DND-41 (cell line): ENCODE results near the gene SUMO2.
A peak's percentile ranks its signal among the peaks of the same experiment; 100 is the strongest.

Experiments
- ATAC-seq: fragments of 200-7000 bp; cut with Tn5 transposase; 3 replicates; pipeline ENCODE4 v1.9.1; 2021; ENCODE audit warnings: low read depth; ENCODE audit not compliant: insufficient read depth
- DNase-seq: peaks from one replicate; pipeline ENCODE4 v3.0.0-alpha.2; 2020
- H2AFZ ChIP-seq: 2 replicates; pipeline ENCODE4 v1.6.0; 2012; ENCODE audit warnings: low read depth, low read length
- H3K27ac ChIP-seq: 2 replicates; pipeline ENCODE4 v1.5.1; 2012; ENCODE audit warnings: low read length, inconsistent platforms
- H3K27me3 ChIP-seq: fragments of 200-600 bp; sonication (generic); 2 replicates; pipeline ENCODE4 v1.6.0; 2012; ENCODE audit warnings: low read length, mild to moderate bottlenecking, inconsistent platforms; ENCODE audit not compliant: insufficient read depth, poor library complexity
- H3K36me3 ChIP-seq: 2 replicates; pipeline ENCODE4 v1.5.1; 2012; ENCODE audit warnings: low read length, inconsistent platforms; ENCODE audit not compliant: insufficient read depth
- H3K4me1 ChIP-seq: 2 replicates; pipeline ENCODE4 v1.5.1; 2012; ENCODE audit warnings: mild to moderate bottlenecking, low read length; ENCODE audit not compliant: insufficient read depth
- H3K4me2 ChIP-seq: 2 replicates; pipeline ENCODE4 v1.6.0; 2012; ENCODE audit warnings: mild to moderate bottlenecking, moderate library complexity, low read length, inconsistent platforms; ENCODE audit not compliant: insufficient read depth
- H3K4me3 ChIP-seq, 2 experiments: fragments of 200-600 bp in 1 of 2; shearing (Covaris generic) in 1 of 2; 2 replicates each; pipeline ENCODE4 v1.5.1; 2012 to 2016; ENCODE audit warnings: inconsistent platforms in 2 of 2, low read length in 2 of 2, mild to moderate bottlenecking in 2 of 2, low read depth in 1 of 2, moderate library complexity in 1 of 2
- H3K79me2 ChIP-seq: 2 replicates; pipeline ENCODE4 v1.6.0; 2012; ENCODE audit warnings: low read length, inconsistent platforms; ENCODE audit not compliant: insufficient read depth
- H3K9ac ChIP-seq: 2 replicates; pipeline ENCODE4 v1.6.0; 2012; ENCODE audit warnings: low read depth, mild to moderate bottlenecking, inconsistent platforms, low read length, moderate library complexity
- H3K9me3 ChIP-seq: 2 replicates; pipeline ENCODE4 v1.5.1; 2012; ENCODE audit warnings: low read length, moderate library complexity, mild to moderate bottlenecking, inconsistent platforms; ENCODE audit not compliant: insufficient read depth, severe bottlenecking
- H4K20me1 ChIP-seq: 2 replicates; pipeline ENCODE4 v1.6.0; 2012; ENCODE audit warnings: low read length; ENCODE audit not compliant: insufficient read depth
- EZH2 ChIP-seq: IDR thresholded peaks from 3 replicates; pipeline ENCODE4 v1.6.1; 2012; ENCODE audit warnings: borderline replicate concordance, low read depth, mild to moderate bottlenecking, moderate library complexity, low read length, inconsistent platforms; ENCODE audit not compliant: severe bottlenecking
- TF ChIP-seq, protein P1 (sequence below): IDR thresholded peaks from 2 replicates; pipeline ENCODE4 v1.5.1; 2012; ENCODE audit warnings: borderline replicate concordance, low read length, moderate library complexity, mild to moderate bottlenecking; ENCODE audit not compliant: poor library complexity, severe bottlenecking; ENCODE audit errors: extremely low read depth

SUMO2 gene

DNA sequence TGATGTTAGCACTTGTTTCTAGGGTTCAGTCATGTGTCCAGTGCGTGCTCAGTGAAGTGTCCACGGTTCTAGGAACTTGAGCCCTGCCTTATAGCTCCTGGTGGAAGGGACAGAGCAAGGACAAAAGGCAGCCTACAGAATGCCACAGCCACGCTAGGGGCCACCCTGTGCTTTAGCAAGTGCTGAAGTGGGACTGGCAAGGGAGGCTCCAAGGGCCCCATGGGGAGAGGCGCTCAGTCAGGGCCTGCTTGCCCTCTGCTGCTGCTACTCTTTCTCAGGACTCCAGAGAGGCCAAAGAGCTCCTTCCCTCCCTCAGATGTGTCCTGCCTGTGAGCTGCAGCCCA, 58.0 kb downstream of the SUMO2 start:
- H3K9me3 ChIP-seq = no peaks in the 10 kb centered on the region
- ATAC-seq (no peak), DNase-seq (no peak)
- H3K9ac ChIP-seq = no peak overlapping the region
- no peak overlapping the region for H3K27ac ChIP-seq
- no peak overlapping the region for H3K4me3 ChIP-seq
- peaks cover 8% of the 10 kb centered on the region for H4K20me1 ChIP-seq
- no peak overlapping the region for H3K4me2 ChIP-seq
- H3K27me3 ChIP-seq = no peaks in the 10 kb centered on the region
- H3K79me2 ChIP-seq = peaks cover 10% of the 10 kb centered on the region; the same call in 1 of the 2 replicates
- H3K36me3 ChIP-seq = peaks cover 30% of the 10 kb centered on the region
- TF ChIP-seq, protein P1, sequence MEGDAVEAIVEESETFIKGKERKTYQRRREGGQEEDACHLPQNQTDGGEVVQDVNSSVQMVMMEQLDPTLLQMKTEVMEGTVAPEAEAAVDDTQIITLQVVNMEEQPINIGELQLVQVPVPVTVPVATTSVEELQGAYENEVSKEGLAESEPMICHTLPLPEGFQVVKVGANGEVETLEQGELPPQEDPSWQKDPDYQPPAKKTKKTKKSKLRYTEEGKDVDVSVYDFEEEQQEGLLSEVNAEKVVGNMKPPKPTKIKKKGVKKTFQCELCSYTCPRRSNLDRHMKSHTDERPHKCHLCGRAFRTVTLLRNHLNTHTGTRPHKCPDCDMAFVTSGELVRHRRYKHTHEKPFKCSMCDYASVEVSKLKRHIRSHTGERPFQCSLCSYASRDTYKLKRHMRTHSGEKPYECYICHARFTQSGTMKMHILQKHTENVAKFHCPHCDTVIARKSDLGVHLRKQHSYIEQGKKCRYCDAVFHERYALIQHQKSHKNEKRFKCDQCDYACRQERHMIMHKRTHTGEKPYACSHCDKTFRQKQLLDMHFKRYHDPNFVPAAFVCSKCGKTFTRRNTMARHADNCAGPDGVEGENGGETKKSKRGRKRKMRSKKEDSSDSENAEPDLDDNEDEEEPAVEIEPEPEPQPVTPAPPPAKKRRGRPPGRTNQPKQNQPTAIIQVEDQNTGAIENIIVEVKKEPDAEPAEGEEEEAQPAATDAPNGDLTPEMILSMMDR = no peak
- TF ChIP-seq EZH2 = no peak
- peaks cover 4% of the 10 kb centered on the region for H3K4me1 ChIP-seq
- no peak overlapping the region for H2AFZ ChIP-seq

DNA sequence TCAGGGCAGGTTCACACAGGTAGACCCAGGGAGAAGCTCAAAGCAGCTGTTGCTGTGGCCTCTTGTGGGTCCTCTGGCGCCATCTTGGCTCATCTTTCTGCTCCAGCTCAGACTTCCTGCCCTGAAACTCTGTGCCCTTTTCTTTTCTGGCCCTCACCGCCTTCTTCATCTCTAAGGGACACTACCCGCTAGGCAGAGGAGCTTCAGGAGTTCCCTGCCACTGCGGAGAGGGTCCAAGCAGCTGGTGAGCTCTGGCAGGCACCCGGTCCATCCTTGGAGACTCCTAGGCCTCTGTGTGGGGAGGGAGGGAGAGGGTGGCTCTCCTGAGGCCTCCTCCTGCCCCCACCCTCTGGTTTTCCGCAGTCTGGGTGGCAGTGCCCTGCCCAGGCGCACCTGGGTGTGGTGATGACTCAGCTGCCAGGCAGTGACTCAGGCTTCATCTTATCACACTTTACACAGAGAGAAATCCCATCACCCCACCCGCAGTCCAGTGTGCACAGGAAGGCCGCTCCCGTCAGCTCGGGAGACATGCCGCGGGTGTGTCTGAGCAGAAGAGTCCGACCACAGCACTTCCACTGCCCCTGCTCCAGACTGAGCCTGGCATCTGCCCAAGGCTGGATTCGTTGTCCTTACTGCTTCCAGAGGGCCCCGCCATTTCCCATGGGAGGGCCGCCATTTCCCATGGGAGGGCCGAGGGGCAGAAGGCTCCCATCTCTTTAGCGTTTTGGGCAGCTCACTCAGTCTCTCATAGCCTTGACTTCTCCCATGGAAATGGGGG, 58.5 kb downstream of the SUMO2 start:
- H3K4me1 ChIP-seq = no peaks in the 10 kb centered on the region
- H3K79me2 ChIP-seq = peaks cover 4% of the 10 kb centered on the region; the same call in 1 of the 2 replicates

DNA sequence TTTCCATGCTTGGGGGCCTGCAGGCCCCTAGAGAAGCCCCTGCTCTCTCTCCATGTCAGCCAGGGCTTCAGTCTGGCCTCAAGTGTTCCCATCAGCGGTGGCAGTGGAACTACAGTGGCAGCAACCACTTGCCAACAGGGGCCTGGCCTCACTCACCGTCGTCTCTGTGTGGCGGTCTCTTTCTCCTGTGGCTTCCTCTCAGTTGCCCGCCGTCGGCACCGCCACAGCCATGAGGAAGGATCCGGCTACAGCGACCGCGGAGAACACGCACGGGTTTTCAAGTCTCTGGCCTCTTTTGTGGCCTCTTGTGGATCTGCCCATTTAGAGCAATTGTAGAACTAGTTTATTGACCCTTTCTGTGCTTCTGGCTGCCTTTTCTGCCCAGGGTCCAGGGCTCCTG, 64.5 kb downstream of the SUMO2 start:
- H3K9ac ChIP-seq = no peak overlapping the region
- no peak overlapping the region for H3K27ac ChIP-seq
- H4K20me1 ChIP-seq = no peaks in the 10 kb centered on the region
- no peak for DNase-seq
- no peak overlapping the region for H3K4me3 ChIP-seq
- H3K27me3 ChIP-seq = no peaks in the 10 kb centered on the region
- H3K4me1 ChIP-seq = peaks cover 17% of the 10 kb centered on the region
- ATAC-seq = no peak
- H3K79me2 ChIP-seq = peaks cover 18% of the 10 kb centered on the region
- no peak overlapping the region for H3K4me2 ChIP-seq
- TF ChIP-seq, protein P1 = no peak
- no peak for TF ChIP-seq EZH2
- H2AFZ ChIP-seq = no peak overlapping the region
- peaks cover 21% of the 10 kb centered on the region for H3K36me3 ChIP-seq
- H3K9me3 ChIP-seq = no peaks in the 10 kb centered on the region

More for the DNA sequence above, 58.5 kb downstream of the SUMO2 start:
- no peaks in the 10 kb centered on the region for H3K27me3 ChIP-seq
- peaks cover 24% of the 10 kb centered on the region for H3K36me3 ChIP-seq
- no peak overlapping the region for H3K27ac ChIP-seq
- no peaks in the 10 kb centered on the region for H3K9me3 ChIP-seq
- H2AFZ ChIP-seq = no peak overlapping the region
- H3K4me2 ChIP-seq = no peak overlapping the region
- peaks cover 3% of the 10 kb centered on the region for H4K20me1 ChIP-seq
- H3K9ac ChIP-seq = no peak overlapping the region
- H3K4me3 ChIP-seq = no peak overlapping the region
- DNase-seq (no peak), ATAC-seq (0 out of 3 replicates have a peak, but pooled peaks have one; percentile 20)
- TF ChIP-seq, protein P1 = no peak
- TF ChIP-seq EZH2 = no peak
